GM19468 (cell line): ENCODE data around the gene CCDC85C.

ENCODE experiments used
- ATAC-seq: cut with Tn5 transposase; IDR thresholded peaks from one replicate; pipeline ENCODE4 v1.9.1; 2021; ENCODE audit warnings: mild to moderate bottlenecking, moderate library complexity, moderate number of reproducible peaks; ENCODE audit not compliant: unreplicated experiment; ENCODE audit errors: extremely low read depth

Gene CCDC85C

DNA sequence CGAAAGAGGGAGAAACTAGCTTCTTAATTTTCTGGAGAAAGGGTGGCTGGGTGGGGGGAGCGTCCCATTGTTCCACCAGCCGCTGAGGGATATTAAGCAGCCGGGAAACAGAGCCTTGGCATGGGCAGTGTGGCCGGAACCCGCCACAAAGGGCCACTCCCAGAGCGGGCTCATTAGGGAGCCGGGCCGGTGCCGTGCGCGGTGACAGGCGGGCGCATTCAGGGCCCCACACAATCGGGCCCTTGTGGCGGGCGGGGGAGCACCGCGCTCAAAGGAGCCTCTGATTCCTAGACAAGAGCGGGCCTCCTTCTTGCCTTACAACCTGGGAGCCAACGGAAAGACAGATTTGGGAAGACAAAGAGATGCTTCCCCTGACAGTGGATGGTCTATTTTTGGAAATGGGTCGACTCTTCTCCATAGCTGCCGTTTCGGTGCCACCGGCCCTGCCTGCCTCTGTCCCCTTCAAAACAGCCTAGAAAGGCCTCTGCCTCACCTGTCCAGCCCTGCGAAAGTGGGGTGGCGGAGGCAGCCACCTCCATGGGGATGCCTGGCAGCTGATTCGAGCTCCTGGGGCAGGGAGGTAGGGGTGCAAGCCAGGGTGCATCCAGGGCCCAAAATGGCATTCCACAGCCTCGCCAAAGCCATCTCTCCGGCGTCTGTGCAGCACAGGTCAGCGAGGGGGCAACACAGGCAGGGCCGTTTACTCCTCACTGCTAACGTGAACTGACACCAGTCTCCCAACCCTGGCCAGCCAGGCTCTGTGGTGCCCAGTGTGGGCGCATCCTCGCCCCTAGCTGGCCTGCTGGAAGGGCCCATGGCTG is 10.9 kb downstream of the CCDC85C start:
- ATAC-seq: no peak

DNA sequence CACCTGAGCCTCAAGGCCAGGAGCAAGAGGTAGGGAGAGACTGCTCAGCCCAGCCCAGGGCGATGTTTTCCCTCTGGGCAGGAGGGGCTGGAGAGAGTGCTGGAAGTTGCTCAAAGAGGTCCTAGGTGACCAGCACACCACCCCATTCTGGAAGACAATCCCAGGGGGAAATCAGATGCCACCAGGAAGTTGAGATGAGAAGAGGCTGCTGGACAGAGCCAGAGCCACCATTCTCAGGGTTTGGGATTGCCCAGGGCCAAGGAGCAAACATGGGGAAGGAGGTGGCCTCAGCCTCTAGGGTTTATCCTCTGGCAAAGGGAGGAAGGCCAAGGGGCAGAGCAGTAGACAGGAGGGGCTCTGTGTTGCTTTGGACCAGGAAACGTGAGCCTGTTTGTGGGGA is 11.6 kb downstream of the CCDC85C start:
- ATAC-seq: no peak

DNA sequence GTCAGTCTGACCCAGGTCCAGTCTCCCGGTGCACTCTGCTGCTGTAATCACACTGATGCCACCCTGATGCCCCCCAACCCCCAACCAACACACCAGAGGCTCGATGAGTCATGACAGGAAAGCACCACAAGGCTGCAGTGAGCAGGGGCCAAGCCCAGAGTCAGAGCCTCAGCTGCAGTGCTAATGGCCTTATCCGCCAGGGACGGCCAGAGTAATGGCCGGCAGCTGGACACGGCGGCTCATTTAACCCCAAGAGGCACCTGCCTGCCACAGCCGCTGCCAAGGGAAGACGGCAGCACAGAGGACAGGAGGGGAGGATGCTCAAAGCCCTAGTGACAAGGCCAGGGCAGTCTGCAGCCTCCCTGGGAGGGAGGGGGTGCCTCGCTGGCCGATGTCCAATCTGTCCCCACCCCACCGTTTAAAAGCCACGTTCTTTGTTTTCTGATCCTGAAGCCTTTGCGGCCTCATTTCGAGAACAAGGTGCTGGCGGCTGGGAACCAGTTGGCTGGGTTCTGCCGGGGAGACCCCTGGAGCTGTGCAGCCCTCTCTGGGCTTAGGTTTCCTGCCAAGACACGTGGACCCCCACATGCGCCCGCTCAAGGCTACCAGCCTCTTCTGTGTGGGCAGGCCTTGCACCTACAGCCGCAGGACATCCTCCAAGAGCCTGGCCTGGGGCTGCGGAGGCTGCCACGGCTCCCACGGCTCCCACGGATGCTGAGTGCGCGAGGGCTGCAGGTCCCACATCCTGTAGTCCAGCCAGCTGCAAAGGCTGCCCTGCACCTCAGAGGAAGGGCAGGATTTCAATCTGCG is 13.1 kb downstream of the CCDC85C start:
- no peak for ATAC-seq

- no peak for ATAC-seq
Observed at GRCh38 chr14:99589651-99590530, 14.1 kb downstream of the CCDC85C start.

DNA sequence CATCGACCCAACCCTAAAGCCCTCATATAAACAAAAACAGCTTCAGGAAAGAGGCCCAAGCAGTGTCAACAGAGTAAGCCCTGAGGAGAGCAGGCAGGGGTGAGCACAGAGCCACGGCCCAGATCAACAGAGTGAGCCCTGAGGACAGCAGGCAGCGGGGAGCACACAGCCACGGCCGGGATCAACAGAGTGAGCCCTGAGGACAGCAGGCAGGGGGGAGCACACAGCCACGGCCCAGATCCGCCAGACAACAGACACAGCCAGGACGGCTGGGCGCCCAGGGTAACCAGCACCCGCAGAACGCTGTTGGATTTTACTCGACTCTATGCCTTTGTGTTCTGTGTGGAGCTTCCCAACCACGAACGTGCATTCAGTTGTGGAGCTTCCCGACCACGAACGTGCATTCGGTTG is 15.0 kb downstream of the CCDC85C start:
- no peak for ATAC-seq

GRCh38 chr14:99587460-99588278 is 16.3 kb downstream of the CCDC85C start:
- no peak for ATAC-seq

DNA sequence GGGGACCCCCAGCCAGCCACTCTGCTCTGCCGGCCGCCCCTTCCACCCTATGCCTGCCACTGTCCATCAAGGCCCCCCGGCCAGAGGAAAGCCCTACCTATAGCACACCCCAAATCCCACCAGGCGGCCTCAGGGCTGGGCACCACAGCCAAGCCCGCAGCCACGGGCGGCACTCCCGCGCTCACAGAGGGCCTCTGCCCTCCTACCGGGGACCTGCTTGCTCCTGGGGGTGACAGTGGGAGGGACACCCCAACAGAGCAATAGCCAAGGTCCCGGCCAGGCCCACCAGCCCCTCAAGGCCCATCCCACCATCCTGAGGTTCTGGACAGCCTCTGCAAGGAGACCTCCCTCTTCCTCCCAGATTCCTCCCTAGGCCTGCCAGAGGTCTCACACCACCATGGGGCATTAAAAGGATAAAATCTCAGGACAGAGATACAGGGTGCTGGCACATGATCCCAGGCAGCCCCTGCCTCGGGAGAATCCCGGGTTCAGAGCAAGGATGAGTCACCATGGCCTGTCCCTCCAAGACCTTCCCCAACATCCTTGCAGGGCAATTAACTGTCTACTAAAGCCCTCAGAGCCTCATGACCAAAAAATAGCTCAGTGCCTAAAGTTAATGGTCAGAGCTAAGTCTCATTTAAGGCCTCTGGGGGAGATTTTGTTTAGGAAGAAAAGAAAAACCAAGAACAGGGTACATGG is 17.1 kb downstream of the CCDC85C start:
- no peak for ATAC-seq

DNA sequence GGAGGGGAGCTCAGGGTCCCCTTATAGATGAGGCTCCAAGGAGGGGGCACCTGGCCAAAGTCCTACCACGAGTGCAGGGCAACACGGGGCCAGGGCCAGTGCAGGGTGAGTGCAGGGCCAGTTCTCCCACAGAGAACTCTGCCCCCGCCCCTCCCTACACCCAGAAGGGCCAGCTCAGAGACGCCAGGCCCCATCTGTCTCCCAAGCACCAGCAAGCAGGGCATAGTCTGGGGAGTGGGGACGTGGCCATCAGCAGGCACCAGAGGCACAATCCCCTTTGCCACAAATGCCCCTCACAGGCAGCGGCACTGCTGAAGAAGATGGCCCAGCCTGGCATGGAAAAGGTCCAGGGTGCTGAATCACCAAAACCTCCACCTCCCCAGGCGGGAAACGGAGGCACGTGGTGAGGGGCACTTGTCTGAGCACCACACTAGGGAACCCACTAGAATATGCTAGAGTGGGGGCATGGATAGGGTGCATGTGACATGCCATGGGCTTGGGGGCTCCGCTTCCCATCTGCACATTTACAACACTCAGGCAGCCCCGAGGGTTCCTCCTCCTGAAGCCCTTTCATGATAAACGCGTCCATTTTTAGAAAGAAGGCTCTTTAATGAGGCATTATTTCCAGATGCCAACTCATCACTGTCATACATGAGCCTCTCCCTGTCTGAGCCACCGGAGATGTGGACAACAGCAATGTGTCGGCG is 17.8 kb downstream of the CCDC85C start:
- no peak for ATAC-seq

GRCh38 chr14:99584823-99585222 is 19.2 kb downstream of the CCDC85C start:
- ATAC-seq: no peak

DNA sequence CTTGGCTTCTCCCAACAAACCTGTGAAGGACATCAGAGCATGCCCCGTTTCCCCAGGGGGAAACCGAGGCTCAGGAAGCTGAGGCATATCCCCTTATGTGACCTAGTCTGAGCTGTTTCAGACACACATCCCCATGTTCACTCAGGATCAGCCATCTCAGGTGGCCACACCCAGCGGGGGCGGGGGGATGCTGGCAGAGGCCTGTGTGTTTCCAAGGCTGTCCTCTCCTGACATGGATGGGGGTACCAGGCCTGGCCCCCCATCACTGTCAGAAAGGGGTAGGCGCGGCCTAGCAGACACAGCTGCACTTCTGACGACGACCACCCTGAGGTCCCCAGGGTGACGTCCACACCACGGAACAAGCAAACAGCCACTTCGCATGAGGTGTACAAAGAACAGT is 22.1 kb downstream of the CCDC85C start:
- no peak for ATAC-seq

- ATAC-seq: no peak
Observed at GRCh38 chr14:99581374-99581773, 22.6 kb downstream of the CCDC85C start.

DNA sequence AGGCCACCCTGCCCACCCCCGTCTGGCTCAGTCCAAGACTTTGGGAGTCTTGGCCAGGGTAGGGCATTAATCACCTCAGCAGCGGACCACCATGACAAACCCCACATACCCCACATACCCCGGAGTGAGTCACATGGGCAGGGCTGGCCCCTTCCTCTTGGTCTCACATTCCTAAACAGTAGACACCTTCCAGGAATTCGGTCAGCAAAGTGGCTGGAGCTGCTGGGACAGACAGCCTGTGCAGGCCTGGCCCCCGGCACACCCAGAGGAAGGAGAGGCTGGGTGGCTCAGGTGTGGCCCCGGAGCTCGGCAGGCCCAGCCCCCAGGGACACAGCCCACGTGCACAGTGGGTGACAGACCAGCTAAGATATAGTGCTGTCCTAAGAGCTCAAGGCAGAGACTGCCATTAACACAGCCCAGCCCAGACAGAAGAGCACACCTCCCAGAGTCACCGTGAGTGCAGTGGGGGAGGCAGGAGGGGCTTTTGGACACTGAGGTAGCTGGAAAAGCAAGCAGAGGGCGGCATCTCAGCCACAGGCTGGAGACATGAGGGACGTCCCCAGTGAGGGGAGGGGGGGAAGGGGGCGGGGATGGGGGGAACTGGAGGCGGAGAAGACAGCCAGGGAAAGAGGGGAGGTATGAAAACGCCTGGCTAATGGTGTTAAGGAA is 24.0 kb downstream of the CCDC85C start:
- ATAC-seq: no peak

- ATAC-seq: no peak
Observed at GRCh38 chr14:99579120-99579836, 24.7 kb downstream of the CCDC85C start.

GRCh38 chr14:99578541-99579101 is 25.4 kb downstream of the CCDC85C start:
- ATAC-seq: no peak

DNA sequence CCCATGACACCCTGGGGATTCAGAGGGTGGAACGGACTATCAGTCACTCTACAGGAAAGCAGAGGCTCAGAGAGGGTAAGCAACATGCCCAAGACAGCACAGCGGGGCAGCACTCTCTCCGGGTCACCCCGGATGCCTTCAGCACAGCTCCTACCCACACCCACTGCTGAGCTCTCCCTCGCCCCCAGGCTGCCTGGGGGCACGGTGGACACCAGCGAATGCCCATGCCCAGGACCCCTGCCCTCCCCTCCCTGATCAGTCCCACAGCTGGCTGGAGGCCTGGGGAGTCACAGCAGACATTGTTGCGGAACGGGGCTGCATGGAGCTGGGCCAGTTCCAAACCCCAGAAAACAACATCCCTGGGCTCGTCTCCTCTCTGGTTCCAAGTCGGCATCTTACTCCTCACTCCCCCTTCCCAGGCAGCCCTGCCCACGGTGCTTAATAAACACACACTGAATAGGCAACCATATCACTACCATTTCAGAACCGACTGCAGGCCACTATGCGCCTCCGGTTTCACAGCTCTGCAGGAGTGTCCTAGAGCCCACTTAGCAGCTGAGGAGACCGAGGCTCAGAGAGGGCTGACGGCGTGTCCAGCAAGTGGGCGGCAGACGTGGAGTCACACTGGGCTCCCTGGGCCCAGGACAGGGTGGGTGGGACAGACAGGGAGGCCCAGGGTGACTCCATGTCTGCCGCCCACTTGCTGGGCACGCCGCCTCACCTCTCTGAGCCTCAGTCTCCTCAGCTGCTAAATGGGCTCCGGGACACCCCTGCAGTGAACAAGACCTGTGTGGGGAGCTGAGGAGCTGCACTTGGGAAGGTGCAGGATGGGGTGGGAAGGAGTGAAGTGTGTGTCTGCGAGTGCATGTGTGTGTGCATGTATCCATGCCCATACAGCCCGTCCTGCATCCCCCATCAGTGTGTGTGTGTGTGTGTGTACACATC is 27.0 kb downstream of the CCDC85C start:
- no peak for ATAC-seq

GRCh38 chr14:99576304-99576703 is 27.7 kb downstream of the CCDC85C start:
- ATAC-seq: no peak
